Vagina (tissue), 2 donors: Measurements from ENCODE around the gene UBE2G2. TPM values are rescaled to one million over a fixed set of nuclear protein-coding genes. Genes with fewer than 3 reads are reported as not detected.

Experiments
- DNase-seq, 2 donors: peaks; one replicate each; pipeline ENCODE4 v3.0.0-alpha.2; 2017; ENCODE audit errors: extremely low spot score in 2 of 2
- H3K27ac ChIP-seq: fragments of 200-600 bp; sonication (generic); one replicate; pipeline ENCODE4 v1.5.1; 2019
- H3K27me3 ChIP-seq: fragments of 200-600 bp; sonication (generic); one replicate; pipeline ENCODE4 v1.5.1; 2019
- H3K36me3 ChIP-seq, 2 donors: fragments of 200-600 bp; sonication (generic); one replicate each; pipeline ENCODE4 v1.5.1; 2017 to 2019
- H3K4me1 ChIP-seq: fragments of 200-600 bp; sonication (generic); one replicate; pipeline ENCODE4 v1.5.1; 2019
- H3K4me3 ChIP-seq, 2 donors: fragments of 200-600 bp; sonication (generic); 1 replicate in 1 of 2; 2 replicates in 1 of 2; pipeline ENCODE4 v1.5.1; 2016 to 2019
- H3K9me3 ChIP-seq: fragments of 200-600 bp; sonication (generic); one replicate; pipeline ENCODE4 v1.5.1; 2019
- CTCF ChIP-seq, 3 experiments: fragments of 450-650 bp in 2 of 3; fragments of 200-600 bp in 1 of 3; sonication (generic) in 1 of 3; IDR thresholded peaks; one replicate each; pipeline ENCODE4 v1.5.1; 2017 to 2019; ENCODE audit warnings: antibody characterized with exemption in 3 of 3, mild to moderate bottlenecking in 2 of 3, moderate library complexity in 2 of 3
- POLR2A ChIP-seq, 2 donors: fragments of 450-650 bp; IDR thresholded peaks; one replicate each; pipeline ENCODE4 v1.6.1; 2017; ENCODE audit warnings: antibody characterized with exemption in 2 of 2, mild to moderate bottlenecking in 2 of 2, moderate library complexity in 2 of 2
- POLR2AphosphoS5 ChIP-seq, 2 donors: sonication (generic); formaldehyde crosslinking; IDR thresholded peaks; one replicate each; pipeline ENCODE4 v1.9.0; 2017; ENCODE audit warnings: antibody characterized with exemption in 2 of 2, mild to moderate bottlenecking in 2 of 2, low read depth in 1 of 2; ENCODE audit not compliant: insufficient read depth in 1 of 2
- intact Hi-C: fragments of 100-400 bp; cut with DNase I; formaldehyde crosslinking; loops from one replicate; pipeline ENCODE4 v1.15.1; 2023
- total RNA-seq: library from RNA; depleted of rRNA; stranded (reverse); fragments of >200 nt; gene quantifications from one replicate; pipeline ENCODE4 v1.2.3, GENCODE V29; 2016

UBE2G2 gene
- total RNA-seq, 1 donor from 2014 or later, result 96.5 TPM

GRCh38 chr21:44767834-44768831 is 33.5 kb downstream of the UBE2G2 start:
- TF ChIP-seq POLR2A (IDR thresholded peaks at IDR 0.05) (no peak), POLR2AphosphoS5 (IDR thresholded peaks at IDR 0.05; ENCODE audit: insufficient read depth in 1 of 2, low read depth in 1 of 2) (no peak), CTCF (IDR thresholded peaks at IDR 0.05) (no peak)
- Histone ChIP-seq H3K4me3 (no peak overlapping the region), H3K4me1 (peaks cover 12% of the 10 kb centered on the region), H3K27ac (no peak overlapping the region), H3K27me3 (no peaks in the 10 kb centered on the region), H3K9me3 (no peaks in the 10 kb centered on the region), H3K36me3 (peaks cover 0 to 27% of the 10 kb centered on the region in 2 donors)
- no peak for DNase-seq
- intact Hi-C loops, result no loop called here

- TF ChIP-seq POLR2A (IDR thresholded peaks at IDR 0.05) (no peak), CTCF (IDR thresholded peaks at IDR 0.05) (no peak), POLR2AphosphoS5 (IDR thresholded peaks at IDR 0.05; ENCODE audit: insufficient read depth in 1 of 2, low read depth in 1 of 2) (no peak)
- Histone ChIP-seq H3K27ac (no peak overlapping the region), H3K36me3 (peaks cover 0 to 15% of the 10 kb centered on the region in 2 donors), H3K4me1 (peaks cover 12% of the 10 kb centered on the region), H3K4me3 (no peak overlapping the region), H3K27me3 (no peaks in the 10 kb centered on the region), H3K9me3 (no peaks in the 10 kb centered on the region)
- intact Hi-C loops, result no loop called here
- no peak for DNase-seq
These were observed 34.7 kb downstream of the UBE2G2 start for GRCh38 chr21:44766818-44767354.

- Histone ChIP-seq H3K27me3 (no peaks in the 10 kb centered on the region), H3K27ac (no peak overlapping the region), H3K9me3 (no peaks in the 10 kb centered on the region), H3K4me3 (no peak overlapping the region), H3K36me3 (peaks cover 0 to 13% of the 10 kb centered on the region in 2 donors), H3K4me1 (peaks cover 12% of the 10 kb centered on the region)
- TF ChIP-seq POLR2AphosphoS5 (IDR thresholded peaks at IDR 0.05; ENCODE audit: insufficient read depth in 1 of 2, low read depth in 1 of 2) (no peak), CTCF (IDR thresholded peaks at IDR 0.05) (no peak), POLR2A (IDR thresholded peaks at IDR 0.05) (no peak)
- intact Hi-C loops, result no loop called here
- DNase-seq, result no peak
These were observed 35.4 kb downstream of the UBE2G2 start for GRCh38 chr21:44766014-44766817.

GRCh38 chr21:44765231-44766013 is 36.2 kb downstream of the UBE2G2 start:
- DNase-seq, result no peak
- Histone ChIP-seq H3K9me3 (no peaks in the 10 kb centered on the region), H3K27ac (no peak overlapping the region), H3K4me3 (no peak overlapping the region), H3K27me3 (no peaks in the 10 kb centered on the region), H3K36me3 (peaks cover 0 to 5% of the 10 kb centered on the region in 2 donors), H3K4me1 (peaks cover 12% of the 10 kb centered on the region)
- intact Hi-C loops, result no loop called here
- TF ChIP-seq POLR2A (IDR thresholded peaks at IDR 0.05), result no peak
- TF ChIP-seq CTCF (IDR thresholded peaks at IDR 0.05), result no peak
- no peak for TF ChIP-seq POLR2AphosphoS5 (IDR thresholded peaks at IDR 0.05; ENCODE audit: insufficient read depth in 1 of 2, low read depth in 1 of 2)
